Esophagus squamous epithelium (tissue), 4 donors: Measurements from ENCODE around the gene FAM98B.

Experiments used
- POLR2A ChIP-seq, 4 donors: fragments of 450-650 bp; IDR thresholded peaks; one replicate each; pipeline ENCODE4 v1.6.1; 2017; ENCODE audit warnings: antibody characterized with exemption in 4 of 4, mild to moderate bottlenecking in 4 of 4, moderate library complexity in 3 of 4
- TF ChIP-seq, protein P1 (sequence below), 6 experiments: fragments of 450-650 bp in 4 of 6; fragments of 200-600 bp in 2 of 6; sonication (generic) in 2 of 6; IDR thresholded peaks; one replicate each; pipeline ENCODE4 v1.5.1; 2016 to 2019; ENCODE audit warnings: antibody characterized with exemption in 6 of 6, mild to moderate bottlenecking in 4 of 6, moderate library complexity in 4 of 6

DNA sequence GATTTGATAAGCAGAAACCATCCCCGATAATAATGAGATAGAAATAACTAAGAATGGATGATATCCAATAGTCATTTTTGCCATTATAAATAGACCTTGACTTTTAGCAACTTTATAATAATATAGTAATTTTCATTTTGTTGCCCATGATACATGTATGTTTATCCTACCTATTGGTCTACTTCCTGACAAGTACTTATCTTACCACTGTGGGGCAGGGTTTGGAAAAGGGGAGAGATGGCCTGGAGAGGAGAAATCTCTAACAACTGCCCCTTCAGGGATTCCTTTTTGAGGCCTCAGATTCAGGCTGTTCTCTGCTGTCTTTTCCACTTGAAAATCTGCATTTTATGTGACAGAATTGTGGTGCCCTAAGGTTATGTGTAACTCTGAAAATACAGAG is 42.2 kb downstream of the FAM98B start:
- TF ChIP-seq, protein P1, sequence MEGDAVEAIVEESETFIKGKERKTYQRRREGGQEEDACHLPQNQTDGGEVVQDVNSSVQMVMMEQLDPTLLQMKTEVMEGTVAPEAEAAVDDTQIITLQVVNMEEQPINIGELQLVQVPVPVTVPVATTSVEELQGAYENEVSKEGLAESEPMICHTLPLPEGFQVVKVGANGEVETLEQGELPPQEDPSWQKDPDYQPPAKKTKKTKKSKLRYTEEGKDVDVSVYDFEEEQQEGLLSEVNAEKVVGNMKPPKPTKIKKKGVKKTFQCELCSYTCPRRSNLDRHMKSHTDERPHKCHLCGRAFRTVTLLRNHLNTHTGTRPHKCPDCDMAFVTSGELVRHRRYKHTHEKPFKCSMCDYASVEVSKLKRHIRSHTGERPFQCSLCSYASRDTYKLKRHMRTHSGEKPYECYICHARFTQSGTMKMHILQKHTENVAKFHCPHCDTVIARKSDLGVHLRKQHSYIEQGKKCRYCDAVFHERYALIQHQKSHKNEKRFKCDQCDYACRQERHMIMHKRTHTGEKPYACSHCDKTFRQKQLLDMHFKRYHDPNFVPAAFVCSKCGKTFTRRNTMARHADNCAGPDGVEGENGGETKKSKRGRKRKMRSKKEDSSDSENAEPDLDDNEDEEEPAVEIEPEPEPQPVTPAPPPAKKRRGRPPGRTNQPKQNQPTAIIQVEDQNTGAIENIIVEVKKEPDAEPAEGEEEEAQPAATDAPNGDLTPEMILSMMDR (IDR thresholded peaks at IDR 0.05), result no peak
- no peak for TF ChIP-seq POLR2A (IDR thresholded peaks at IDR 0.05)
